Astrocyte of the hippocampus (primary cell): ENCODE measurements around the gene DEFB112.

ENCODE experiments used
- DNase-seq: peaks from one replicate; pipeline ENCODE4 v3.0.0; 2011; ENCODE audit warnings: low read depth, low spot score

Gene DEFB112

GRCh38 chr6:49995278-49995677, 54.5 kb downstream of the DEFB112 start:
- DNase-seq = no peak
